Erythroblast (primary cell): ENCODE results near the gene FAM107B.

ENCODE experiments used
- GATA1 ChIP-seq: IDR thresholded peaks from 2 replicates; pipeline ENCODE4 v1.6.1; 2011; ENCODE audit warnings: low read depth, mild to moderate bottlenecking, control low read depth, low read length, moderate library complexity
- POLR2A ChIP-seq: IDR thresholded peaks from 2 replicates; pipeline ENCODE4 v1.6.1; 2011; ENCODE audit warnings: mild to moderate bottlenecking, low read length

DNA sequence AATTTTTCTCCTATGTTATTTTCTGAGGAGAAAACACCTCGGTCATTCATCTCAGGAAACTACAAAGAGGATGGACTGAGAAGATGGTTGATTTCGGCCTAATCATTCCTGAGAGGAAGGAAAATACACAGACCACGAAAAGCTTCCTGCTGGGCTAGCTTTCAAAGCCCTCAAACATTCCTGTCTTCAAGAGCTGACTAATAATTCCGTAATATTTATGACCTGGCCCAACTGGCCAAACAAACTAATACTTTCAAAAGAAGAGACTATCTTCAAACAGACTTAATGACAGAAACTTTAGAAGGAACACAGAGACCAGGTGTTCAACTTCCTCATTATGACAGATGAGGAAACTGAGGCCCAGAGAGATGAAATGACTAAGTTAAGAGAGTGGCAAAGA is 228.9 kb downstream of the FAM107B start:
- TF ChIP-seq POLR2A: no peak
- no peak for TF ChIP-seq GATA1
